ENCODE measurements around the gene IL1RL2.

IL1RL2 gene

DNA sequence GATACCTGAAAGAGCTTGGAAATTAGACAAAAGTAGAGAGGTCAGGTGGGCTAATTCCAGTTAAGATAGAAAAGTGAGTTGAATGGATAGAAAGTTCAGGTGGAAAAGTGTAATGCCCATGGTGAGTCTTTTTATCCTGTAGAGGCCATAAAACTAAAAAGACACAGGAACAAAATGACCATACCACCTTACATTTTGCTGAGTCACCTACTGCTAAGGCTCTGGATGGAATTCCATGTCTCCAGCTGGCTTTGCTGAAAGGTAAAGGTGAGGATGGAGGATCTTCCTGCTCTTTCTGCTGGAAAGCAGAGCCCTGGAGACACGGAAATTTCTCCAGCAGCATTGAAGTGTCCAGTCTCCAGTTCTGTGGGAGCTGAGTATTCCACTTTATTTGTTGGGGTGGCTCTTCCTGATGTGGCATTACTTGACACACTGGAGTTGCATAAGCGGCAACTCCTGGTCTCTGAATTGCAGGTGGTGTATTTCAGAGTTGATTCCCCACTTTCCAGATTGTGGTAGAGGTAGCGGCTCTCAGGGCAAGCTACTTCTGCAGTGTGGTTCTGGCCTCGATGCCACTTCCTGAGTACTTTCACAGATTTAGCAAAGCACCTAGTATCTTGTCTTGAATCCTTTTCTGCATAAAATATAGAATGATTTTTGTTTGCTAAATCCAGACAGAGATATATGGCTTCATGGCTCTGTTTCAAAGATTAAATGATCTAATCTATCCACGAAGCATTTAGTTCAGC lies 10.7 kb downstream of the IL1RL2 start:
- no peak for DNase-seq

DNA sequence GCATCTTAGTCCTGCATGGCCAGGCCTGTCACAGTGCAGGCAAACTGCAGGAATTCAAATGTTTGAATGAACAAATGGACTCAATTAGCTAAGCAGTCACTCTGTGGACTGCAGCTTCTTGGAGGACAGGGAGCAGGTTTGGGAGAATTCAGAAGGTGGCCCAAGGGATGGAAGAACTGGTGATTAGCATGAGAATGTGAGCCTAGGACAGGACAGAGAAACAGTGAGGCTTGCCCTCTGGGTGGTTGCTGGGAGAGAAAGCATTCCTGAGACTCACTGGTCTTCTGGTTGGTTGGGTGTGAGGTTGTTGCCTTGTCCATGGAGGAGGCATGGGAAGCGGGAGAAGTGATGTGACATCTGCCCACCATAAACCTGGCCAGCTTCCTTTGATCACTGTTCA lies 13.7 kb downstream of the IL1RL2 start:
- DNase-seq: no peak

DNA sequence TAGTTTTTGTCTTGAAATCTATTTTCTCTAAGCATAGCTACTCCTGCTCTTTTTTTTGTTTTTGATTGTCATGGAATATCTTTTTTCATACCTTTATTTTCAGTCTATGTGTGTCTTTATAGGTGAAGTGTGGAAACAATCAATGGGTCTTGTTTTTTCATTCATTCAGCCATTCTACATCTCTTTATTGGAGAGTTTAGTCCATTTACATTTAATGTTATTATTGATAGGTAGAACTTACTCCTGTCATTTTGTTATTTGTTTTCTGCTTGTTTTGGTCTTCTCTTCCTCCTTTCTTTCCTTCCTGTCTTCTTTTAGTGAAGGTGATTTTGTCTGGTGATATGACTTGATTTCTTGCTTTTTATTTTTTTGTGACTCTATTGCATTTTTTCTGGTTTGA lies 17.8 kb downstream of the IL1RL2 start:
- DNase-seq: no peak

DNA sequence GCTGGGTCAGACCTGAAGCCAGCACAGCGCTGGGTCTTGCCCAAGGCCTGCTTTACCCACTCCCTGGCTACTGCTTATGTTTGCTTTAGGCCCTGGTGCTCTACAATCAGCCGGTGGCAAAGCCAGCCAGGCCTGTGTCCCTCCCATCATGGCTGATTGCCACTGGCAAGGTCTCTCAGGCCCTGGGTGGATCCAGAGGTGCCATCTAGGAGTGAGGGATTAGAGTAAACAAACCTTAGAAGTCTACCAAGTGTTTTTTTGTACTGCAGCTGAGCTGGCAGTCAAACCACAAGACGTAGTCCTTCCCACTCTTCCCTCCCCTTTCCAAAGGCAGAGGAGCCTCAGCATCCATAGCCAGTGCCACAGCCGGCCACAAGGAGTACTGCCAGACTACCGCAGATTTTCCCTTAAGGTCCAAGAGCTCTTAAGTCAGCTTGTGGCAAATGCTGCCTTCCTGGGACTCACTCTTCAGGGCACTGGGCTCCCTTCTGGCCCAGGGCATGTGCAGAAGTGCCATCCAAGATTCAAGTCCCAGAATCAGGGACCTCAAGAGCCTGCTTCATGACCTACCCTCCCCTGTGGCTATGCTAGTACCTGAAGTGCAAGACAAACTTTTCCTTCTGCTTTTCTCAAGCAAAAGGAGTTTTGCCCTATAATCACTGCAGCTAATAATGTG lies 20.0 kb downstream of the IL1RL2 start:
- no peak for DNase-seq

DNA sequence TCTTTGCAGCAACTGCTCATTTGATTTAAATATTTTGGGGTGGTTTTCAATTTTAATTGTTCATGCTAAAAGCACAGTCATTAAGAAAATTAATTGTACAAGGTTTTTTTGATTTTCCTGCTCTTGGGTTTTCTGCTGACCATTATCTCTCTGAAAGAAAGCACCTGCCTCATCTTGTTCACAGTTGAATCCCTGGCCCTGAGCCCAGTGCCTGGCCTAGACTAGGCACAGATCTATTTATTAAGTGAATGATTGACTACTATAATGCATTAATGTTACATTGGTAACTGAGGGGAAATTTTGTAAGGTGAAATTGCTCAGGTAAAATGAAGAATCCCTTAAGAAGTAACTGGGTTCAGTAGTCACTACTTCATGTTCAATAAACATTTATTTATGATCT lies 22.0 kb downstream of the IL1RL2 start:
- no peak for DNase-seq

DNA sequence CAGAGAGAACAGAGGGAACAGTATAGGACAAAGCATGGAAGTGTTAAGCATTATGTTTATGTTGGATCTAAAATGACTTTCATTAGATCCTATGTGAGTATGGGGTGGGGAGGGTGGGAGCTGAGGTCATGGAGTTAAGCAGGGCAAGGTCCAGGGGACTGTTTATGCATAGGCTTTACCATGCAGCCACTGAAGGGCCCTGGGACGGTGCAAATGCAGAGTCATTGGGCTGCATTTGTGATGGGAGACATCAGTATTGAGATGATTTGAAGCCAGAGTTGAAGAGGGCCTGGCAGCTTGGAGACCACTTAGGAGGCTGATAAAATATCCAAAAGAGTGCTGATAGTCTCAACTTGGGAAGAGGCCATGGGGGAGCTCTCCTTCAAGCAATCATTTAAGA lies 22.7 kb downstream of the IL1RL2 start:
- DNase-seq: no peak

DNA sequence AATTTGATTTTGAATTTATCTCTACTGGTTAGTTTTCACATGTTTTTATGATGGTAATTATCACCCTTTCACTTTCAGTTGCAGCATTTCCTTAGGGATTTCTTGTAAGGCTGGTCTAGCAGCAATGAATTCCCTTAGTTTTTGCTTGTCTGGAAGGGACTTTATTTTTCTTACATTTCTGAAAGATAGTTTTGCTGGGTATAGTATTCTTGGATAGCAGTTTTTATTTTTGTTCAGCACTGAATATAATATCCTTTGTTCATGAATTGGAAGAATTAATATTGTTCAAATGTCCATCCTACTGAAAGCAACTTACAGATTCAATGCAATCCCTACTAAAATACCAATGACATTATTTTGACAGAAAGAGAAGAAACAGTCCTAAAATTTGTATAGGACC lies 30.2 kb downstream of the IL1RL2 start:
- no peak for DNase-seq

DNA sequence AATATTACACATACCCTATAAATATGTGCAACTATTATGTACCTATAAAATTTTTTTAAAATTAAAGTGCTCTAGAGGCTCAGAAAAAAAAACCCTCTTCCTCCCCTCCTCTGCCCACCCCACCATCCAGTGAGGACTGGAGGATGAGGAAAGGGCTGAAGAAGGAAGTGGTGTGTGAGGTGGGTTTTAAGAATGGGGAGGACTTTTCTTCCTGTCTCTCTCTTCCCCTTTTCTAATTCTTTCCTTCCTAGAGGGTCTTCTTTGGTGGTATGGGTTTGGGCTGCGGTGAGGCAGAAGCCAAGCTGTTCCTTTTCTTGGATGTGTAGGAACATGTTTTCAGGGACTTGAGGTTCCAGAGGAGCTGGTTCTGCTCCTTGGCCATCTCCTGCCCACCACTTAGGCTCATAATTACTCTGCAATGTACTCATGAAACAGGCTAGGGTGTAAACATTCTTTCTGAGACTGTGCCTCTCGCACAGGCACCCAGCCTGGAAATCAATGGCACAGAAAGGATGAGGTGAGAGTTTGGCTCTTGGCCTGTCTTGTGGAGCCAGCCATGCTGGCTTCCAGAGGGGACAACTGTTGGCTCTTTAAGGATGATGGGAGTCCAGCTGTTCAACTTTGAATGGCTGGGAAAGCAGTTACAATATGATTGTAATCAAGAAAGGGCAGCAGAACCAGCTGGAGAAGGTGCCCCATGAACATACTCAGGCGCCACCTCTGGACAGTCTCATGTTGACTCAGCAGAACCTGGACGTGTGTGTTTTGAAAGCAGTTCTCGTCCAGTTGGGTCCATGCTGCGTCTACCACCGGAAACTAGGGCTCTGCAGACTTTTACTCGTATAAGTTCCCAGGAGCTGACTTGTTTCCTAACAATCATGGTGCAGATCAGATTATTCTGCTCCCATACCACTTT lies 38.3 kb downstream of the IL1RL2 start:
- no peak for DNase-seq

DNA sequence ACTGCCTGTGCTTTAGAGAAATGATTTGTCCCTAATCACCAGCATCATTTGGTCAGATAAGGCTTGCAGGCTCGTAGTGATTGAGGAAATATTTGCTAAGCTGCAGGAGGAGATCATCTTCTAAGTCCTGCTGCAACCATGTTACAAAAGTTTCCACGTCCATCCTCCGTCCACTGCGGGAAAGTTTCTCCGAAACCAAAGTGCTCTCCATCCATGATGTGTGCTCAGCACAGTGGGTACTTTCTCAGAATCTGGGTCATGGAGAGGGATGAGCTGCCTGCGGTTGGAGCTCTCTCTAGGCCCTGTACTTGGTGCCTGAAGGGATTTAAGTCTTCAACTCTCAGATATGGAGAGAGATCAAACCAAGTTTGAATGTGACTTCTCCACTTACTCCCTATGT lies 39.3 kb downstream of the IL1RL2 start:
- DNase-seq: no peak

DNA sequence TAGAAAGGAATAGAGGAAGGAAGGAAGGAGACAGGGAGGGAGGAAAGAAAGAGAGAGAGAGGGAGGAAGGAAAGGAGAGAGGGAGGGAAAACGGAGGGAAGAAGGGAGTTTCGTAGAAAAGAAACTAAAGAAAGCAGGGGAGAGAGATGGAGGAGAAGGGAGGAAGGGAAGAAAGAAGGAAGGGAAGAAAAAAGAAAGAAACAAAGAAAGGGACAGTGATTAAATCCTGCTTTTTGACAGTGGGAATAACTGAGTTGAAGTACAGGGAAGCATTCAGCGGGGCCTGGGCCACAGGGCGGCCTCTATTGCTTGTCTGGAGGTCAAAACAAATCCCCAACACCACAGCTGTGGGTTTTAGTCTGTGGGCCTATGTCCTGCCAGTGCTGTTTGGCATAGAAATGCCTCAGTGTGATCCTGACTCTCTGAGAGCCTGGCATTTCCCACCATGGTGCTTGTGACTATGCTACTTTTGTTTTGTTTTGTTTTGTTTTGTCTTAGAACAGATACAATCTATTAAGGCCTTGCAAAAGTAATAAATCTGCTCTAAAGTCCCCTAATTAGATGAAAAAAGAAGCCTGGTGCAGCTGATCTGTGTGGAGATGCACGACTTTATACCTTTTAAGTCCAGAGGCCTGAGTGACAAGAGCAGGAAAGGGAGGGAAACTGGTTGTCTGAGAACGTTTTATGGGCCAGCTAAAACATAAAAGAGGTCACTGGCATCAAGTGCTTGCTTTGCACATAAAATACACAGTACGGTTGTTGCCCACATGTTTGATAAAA lies 40.0 kb downstream of the IL1RL2 start:
- no peak for DNase-seq

DNA sequence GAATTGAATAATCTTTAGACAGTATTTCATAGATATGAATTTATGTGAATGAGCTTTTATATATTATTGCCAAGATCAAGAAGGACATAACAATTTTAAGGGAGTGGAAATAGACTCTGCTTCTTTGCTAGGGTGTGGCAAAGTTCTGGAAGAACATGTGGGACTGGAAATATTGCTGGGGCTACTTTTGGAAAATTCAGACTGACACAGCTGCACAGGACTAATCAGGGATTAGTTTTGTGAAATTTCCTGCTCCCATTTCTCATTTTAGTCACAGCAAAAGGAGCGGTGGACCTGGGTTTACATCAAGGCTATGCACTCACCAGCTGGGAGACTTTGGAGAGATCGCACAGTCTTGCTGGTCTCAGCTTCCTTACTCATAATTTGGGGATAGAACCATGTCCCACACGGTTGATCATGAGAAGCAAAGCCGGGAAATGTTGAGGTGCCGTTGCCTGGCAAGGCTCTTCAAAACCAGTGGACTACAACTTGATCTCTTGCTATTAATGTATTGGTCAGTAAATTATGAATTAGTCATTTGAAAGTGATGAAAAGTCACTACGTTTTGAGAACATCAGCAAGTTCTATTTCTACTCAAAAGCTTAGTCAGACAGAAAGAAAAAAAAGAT lies 42.4 kb downstream of the IL1RL2 start:
- DNase-seq: no peak

DNA sequence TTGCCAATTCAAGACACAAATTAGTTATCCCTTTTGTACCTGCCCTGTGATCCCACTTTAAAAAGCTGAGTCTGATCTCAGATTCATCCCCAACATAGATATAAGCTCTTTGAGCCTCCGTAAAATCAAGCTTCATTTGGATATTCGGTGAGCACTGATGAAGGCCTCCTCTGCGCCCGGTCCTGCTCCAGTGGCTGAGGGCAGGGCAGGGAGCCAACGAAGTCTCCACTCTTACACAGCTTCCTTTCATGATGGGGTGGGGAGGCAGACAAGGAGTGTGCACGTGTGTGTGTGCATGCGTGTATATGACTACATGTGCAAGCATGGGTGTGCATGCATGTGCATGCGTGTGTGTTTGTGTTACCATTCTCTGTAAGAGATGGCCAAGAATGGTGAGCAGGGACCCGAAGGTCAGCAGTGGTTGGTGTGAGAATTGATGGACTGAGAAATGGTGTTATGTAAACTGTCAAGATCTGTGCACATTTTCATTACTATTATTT lies 43.6 kb downstream of the IL1RL2 start:
- DNase-seq: no peak

DNA sequence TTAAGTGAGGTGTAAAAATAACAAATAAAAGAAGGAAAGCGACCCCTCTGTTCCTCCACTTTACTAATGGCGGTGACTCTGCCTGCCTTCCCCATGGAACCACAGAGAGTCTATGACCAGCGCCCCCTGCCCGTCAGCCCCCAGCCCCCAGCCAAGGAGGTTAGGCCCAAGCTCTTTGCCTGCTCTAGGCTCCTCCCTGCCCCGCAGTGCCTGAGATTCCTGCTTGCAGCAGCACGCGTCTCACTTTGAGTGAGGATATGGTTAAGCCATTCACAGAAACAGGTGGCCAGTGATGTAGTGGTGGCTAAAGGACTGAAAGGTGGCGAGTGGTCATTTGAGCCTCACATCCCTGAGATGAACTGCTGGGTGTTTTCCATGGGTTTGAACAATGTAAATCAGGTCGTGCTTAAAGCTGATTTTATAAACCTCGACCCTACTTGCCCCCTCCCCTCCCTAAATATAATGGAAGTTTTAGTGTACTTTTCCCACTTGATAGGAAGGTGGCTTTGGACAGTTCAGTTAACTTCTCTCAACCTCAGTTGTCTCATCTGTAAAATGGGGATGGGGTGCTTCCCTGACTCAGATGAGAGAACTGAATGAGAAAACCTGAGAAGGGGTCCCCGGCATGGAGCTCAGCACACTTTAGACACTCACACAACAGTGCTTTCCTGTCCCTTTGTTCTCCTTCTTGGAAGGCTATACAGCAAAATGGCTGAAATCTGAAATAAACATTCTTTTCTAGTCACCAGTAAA lies 46.5 kb downstream of the IL1RL2 start:
- DNase-seq: no peak

DNA sequence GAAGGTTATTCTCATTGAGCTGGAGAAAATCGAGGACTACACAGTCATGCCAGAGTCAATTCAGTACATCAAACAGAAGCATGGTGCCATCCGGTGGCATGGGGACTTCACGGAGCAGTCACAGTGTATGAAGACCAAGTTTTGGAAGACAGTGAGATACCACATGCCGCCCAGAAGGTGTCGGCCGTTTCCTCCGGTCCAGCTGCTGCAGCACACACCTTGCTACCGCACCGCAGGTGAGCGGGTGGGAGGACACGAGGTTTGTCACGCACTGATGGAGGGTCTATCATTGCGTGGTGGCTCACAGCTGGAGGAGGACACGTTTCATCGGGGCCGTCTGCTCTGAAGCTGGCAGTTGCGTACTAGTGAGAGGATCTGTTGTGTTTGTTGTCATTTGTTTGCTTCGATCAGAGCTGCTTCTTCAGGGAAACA lies 48.2 kb downstream of the IL1RL2 start:
- no peak for DNase-seq

DNA sequence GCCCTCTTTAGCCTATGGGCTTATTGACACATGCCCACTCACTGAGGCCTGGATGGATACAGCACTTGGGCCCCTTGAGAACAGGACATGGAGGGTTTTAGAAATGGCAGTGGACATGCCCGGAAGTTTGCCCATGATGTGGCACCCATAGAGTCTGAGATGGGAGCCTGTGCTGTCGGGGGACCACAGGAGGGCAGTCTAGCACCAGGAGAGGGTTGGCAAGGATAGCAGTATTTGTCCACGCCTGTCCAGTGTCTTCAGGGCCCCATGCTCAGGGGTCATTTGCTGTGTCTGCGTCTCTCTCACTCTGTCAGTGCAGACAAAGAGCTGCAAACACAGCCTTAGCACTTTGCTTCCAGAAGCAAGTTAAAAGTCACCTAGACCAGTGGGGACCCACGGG lies 48.7 kb downstream of the IL1RL2 start:
- DNase-seq: peak; percentile 25

DNA sequence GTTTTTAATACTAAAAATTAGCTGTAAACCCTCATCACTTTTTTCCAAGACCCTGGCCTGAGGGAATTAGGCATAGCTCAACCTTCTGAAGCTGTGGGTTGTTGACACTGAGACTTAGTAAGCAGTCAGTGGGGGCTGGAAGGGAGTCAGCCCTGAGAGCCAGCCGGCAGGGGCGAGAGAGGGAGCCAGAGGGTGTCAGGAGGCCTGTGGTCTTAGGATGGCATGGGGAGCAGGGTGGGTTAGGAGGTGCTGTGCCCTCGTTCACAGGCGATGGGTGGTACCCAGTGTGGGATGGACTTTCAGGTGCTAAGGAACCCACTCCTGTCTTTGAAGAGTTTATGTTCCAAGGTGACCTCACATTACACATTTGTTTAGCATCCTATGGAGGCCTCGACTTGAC lies 49.3 kb downstream of the IL1RL2 start:
- no peak for DNase-seq

DNA sequence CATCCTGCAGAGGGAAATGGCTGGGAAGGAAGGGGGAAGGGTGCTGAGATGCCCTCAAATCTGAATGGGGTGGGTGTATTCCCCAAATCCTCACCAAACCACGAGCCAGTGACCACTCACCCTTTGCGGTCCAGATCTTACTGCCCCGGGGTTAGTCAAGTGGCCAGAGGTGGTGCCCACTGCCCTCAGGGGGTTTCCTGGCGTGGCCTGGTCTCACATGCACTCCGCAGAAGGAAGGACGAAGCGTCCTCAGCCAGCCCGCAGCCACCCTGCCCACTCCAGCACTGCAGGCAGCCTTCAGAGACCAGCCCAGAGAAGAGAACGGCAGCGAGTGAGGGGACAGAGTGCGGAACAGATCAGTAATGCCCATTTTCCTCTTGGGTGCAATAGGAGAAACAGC lies 50.4 kb downstream of the IL1RL2 start:
- DNase-seq: no peak

DNA sequence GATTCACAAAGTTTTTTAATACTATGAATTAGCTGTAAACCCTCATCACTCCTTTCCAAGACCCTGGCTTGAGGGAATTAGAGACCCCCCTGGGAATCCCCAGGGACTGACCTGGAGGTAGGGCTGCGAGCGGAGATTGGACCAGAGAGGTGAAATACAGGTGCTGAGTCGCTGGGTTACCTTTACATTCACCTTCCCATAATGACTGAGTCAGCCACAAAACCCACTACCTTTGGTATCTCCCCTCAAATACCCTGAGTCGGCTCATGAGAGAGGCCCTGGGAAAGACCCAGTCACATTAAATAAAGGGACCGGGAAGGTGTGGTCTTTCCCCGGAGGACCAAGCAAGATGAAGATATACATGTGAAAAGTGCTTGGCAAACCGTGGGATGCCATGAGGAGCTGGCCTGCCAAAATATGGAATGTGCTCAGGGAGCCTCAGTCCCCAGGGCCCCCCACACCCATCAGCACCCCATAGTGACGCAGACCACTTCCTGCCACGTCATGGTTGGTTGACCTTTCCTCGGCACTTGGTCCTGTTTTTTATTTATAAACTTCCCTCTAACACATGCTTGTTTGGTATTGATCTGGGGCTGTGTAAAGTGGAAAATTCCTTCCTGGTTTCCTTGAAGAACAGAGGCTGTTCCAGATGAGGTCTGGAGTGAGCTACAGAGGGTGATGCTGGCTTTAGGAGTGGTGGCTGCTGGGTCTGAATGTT lies 51.4 kb downstream of the IL1RL2 start:
- DNase-seq: peak; percentile 14

DNA sequence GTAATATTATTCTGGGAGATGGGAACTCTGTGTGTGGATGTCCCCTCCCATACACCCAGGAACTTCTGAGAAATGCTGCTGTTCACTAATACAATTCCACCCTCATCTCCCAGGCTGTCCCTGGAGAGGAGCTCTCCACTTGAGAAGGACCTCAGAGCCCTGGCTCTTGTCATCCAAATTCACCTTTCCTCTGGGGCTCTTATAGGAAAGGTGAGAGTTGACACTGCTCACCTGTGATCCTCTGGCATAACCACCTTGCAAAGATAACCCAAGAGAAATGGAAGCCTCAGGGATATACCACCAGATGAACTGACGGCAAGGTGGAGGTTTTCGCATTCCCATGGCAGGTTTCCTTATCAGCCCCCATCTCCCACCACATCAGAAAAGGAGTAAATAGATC lies 52.0 kb downstream of the IL1RL2 start:
- no peak for DNase-seq

DNA sequence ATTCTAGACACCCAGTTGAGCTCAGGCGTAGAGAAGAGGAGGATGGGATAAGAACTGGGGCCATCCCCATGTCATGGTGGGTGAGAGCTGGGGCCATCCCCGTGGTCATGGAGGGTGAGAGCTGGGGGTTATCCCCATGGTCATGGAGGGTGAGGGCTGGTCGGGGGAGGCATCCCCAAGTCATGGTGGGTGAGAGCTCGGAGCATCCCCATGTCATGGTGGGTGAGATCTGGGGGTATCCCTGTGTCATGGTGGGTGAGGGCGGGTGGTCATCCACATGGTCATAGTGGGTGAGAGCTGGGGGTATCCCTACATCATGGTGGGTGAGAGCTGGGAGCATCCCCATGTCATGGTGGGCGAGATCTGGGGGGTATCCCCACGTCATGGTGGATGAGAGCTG lies 52.5 kb downstream of the IL1RL2 start:
- DNase-seq: no peak
